Liver (tissue), 2 donors: ENCODE measurements around the gene CDK15.

Experiments
- TF ChIP-seq, protein P1 (sequence below): fragments of 150-350 bp; IDR thresholded peaks from 2 replicates; pipeline ENCODE4 v1.5.1; 2017; ENCODE audit warnings: improper control_type of control experiment, low read depth, low read length; ENCODE audit not compliant: missing input control
- TF ChIP-seq, protein P2 (sequence below): IDR thresholded peaks from 2 replicates; pipeline ENCODE4 v1.6.1; 2016; ENCODE audit warnings: antibody characterized with exemption, mild to moderate bottlenecking
- donor health status: healthy.

GRCh38 chr2:201790291-201790690 is 16.0 kb upstream of the CDK15 start:
- TF ChIP-seq, protein P1, sequence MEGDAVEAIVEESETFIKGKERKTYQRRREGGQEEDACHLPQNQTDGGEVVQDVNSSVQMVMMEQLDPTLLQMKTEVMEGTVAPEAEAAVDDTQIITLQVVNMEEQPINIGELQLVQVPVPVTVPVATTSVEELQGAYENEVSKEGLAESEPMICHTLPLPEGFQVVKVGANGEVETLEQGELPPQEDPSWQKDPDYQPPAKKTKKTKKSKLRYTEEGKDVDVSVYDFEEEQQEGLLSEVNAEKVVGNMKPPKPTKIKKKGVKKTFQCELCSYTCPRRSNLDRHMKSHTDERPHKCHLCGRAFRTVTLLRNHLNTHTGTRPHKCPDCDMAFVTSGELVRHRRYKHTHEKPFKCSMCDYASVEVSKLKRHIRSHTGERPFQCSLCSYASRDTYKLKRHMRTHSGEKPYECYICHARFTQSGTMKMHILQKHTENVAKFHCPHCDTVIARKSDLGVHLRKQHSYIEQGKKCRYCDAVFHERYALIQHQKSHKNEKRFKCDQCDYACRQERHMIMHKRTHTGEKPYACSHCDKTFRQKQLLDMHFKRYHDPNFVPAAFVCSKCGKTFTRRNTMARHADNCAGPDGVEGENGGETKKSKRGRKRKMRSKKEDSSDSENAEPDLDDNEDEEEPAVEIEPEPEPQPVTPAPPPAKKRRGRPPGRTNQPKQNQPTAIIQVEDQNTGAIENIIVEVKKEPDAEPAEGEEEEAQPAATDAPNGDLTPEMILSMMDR, result no peak
- TF ChIP-seq, protein P2, sequence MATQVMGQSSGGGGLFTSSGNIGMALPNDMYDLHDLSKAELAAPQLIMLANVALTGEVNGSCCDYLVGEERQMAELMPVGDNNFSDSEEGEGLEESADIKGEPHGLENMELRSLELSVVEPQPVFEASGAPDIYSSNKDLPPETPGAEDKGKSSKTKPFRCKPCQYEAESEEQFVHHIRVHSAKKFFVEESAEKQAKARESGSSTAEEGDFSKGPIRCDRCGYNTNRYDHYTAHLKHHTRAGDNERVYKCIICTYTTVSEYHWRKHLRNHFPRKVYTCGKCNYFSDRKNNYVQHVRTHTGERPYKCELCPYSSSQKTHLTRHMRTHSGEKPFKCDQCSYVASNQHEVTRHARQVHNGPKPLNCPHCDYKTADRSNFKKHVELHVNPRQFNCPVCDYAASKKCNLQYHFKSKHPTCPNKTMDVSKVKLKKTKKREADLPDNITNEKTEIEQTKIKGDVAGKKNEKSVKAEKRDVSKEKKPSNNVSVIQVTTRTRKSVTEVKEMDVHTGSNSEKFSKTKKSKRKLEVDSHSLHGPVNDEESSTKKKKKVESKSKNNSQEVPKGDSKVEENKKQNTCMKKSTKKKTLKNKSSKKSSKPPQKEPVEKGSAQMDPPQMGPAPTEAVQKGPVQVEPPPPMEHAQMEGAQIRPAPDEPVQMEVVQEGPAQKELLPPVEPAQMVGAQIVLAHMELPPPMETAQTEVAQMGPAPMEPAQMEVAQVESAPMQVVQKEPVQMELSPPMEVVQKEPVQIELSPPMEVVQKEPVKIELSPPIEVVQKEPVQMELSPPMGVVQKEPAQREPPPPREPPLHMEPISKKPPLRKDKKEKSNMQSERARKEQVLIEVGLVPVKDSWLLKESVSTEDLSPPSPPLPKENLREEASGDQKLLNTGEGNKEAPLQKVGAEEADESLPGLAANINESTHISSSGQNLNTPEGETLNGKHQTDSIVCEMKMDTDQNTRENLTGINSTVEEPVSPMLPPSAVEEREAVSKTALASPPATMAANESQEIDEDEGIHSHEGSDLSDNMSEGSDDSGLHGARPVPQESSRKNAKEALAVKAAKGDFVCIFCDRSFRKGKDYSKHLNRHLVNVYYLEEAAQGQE, result no peak
